Measurements from ENCODE around the gene OSBPL10.

DNA sequence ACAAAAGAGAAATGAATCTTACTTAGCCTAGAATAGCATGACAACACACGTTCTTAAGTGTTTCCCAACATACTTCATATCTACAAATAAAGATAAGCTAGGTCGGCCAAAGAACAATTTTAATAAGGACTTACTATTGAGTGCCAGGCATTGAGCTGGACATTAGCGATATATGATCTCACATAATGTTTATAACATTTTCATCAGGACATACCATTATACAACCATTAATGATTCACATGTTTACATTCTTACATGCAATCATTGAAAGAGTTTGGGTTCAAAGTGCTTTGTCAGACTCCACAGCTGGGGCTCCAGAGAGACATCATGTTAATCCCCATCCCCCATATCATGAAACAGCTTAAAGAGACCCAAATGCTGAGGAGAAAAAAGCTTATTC lies 259.4 kb downstream of the OSBPL10 start:
- no peak for TF ChIP-seq POLR2A (IDR thresholded peaks at IDR 0.05; ENCODE audit: low read depth, low read length)
- TF ChIP-seq POLR2AphosphoS5 (IDR thresholded peaks at IDR 0.05; ENCODE audit: low read depth, low read length) = no peak
